Measurements from ENCODE around the gene KRT8. TPM values are rescaled to one million over a fixed set of nuclear protein-coding genes. Genes with fewer than 3 reads are reported as not detected.

KRT8 gene
- total RNA-seq, 2 donors from 2014 or later: 199 to 271 TPM

DNA sequence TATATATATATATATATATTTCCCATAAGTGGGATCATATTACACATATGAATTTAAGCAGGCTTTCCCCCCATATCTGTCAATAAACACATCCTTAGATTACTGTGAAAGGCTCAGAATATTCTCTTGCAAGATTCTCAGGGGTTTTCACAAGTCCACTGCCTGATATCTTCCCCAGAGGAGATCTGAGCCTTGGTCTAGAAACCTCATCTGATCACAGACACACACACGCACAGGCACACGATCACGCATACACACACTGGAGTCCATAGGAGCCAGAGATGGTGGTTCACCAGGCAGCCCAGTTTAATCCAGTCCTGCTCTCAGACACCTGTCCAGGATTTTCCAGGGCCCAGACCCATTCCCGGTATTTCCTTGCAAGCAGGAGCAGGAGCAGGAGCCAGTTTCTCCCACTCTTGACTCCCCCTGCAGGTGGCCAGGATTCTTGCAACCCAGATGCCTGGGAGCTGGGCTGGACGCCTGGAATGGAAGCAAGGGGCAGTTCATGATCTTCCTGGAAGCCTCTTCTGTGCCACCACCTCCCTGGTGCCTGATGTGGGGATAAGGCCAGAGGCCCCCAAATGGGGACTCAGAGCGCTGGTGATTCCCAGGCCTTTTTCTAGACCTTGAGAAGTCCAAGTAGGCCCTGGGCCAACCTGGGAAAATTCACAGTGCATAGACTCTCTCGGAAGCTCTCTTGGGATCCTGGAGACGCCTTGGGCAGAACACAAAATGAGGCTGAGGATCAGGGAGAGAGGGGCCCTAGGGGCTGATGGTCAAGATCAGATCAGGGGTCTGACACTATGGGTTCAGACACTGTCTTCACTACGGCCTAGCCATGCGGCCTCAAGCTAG is 39.6 kb downstream of the KRT8 start:
- peak; percentile 75 for DNase-seq (ENCODE audit: low spot score)
- Histone ChIP-seq H3K27ac (no peak overlapping the region), H3K4me1 (peaks cover 0 to 4% of the 10 kb centered on the region in 2 donors), H3K27me3 (no peaks in the 10 kb centered on the region), H3K36me3 (no peaks in the 10 kb centered on the region), H3K4me3 (no peak overlapping the region), H3K9me3 (no peaks in the 10 kb centered on the region)
- TF ChIP-seq, protein P1, sequence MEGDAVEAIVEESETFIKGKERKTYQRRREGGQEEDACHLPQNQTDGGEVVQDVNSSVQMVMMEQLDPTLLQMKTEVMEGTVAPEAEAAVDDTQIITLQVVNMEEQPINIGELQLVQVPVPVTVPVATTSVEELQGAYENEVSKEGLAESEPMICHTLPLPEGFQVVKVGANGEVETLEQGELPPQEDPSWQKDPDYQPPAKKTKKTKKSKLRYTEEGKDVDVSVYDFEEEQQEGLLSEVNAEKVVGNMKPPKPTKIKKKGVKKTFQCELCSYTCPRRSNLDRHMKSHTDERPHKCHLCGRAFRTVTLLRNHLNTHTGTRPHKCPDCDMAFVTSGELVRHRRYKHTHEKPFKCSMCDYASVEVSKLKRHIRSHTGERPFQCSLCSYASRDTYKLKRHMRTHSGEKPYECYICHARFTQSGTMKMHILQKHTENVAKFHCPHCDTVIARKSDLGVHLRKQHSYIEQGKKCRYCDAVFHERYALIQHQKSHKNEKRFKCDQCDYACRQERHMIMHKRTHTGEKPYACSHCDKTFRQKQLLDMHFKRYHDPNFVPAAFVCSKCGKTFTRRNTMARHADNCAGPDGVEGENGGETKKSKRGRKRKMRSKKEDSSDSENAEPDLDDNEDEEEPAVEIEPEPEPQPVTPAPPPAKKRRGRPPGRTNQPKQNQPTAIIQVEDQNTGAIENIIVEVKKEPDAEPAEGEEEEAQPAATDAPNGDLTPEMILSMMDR (IDR thresholded peaks at IDR 0.05): peak; percentile 70 to 85

DNA sequence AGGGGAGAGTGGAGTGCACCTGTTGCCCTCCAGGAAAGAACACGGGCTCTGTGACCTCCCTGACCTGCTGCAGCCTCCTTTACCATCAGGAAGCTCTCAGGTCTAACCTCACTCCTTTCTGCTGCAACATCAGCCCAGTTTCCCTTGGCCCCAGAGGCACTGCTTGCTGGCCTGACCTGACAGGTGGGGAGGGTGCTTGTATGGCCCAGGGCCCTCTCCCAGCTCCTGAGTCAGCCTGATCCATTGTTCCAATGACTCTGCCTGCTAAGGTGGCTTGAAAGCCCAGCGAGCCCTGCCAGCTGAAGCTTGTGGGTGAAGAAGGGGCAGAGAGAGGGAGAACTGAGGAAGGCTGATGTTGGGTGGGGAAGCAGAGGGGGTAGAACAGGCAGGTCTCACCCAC is 42.9 kb downstream of the KRT8 start:
- no peak overlapping the region for H3K27ac ChIP-seq
- H3K4me1 ChIP-seq: peaks cover 0 to 9% of the 10 kb centered on the region in 2 donors
- no peak for DNase-seq (ENCODE audit: low spot score)
- TF ChIP-seq, protein P1 (IDR thresholded peaks at IDR 0.05): no peak
- H3K27me3 ChIP-seq: no peaks in the 10 kb centered on the region
- H3K4me3 ChIP-seq: no peak overlapping the region
- no peaks in the 10 kb centered on the region for H3K9me3 ChIP-seq
- H3K36me3 ChIP-seq: no peaks in the 10 kb centered on the region

DNA sequence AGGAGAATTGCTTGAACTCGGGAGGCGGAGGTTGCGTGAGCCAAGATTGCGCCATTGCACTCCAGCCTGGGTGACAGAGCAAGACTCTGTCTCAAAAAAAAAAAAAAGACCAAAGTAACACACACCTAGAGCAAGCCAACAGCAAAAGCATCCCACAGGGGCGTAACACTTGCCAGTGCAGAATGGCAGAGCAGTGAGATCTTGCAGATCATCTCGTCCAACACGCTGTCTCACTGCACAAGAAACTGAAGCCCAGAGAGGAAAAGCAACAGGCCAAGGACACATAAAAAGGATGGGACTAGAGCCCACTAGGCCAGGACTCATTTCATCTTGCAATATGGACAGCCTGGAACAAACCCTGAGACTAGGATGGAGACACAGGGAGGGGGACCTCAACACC is 43.4 kb downstream of the KRT8 start:
- Histone ChIP-seq H3K27ac (no peak overlapping the region), H3K4me3 (no peak overlapping the region), H3K9me3 (no peaks in the 10 kb centered on the region), H3K36me3 (no peaks in the 10 kb centered on the region), H3K4me1 (peaks cover 0 to 9% of the 10 kb centered on the region in 2 donors), H3K27me3 (no peaks in the 10 kb centered on the region)
- no peak for DNase-seq (ENCODE audit: low spot score)
- TF ChIP-seq, protein P1 (IDR thresholded peaks at IDR 0.05): no peak

DNA sequence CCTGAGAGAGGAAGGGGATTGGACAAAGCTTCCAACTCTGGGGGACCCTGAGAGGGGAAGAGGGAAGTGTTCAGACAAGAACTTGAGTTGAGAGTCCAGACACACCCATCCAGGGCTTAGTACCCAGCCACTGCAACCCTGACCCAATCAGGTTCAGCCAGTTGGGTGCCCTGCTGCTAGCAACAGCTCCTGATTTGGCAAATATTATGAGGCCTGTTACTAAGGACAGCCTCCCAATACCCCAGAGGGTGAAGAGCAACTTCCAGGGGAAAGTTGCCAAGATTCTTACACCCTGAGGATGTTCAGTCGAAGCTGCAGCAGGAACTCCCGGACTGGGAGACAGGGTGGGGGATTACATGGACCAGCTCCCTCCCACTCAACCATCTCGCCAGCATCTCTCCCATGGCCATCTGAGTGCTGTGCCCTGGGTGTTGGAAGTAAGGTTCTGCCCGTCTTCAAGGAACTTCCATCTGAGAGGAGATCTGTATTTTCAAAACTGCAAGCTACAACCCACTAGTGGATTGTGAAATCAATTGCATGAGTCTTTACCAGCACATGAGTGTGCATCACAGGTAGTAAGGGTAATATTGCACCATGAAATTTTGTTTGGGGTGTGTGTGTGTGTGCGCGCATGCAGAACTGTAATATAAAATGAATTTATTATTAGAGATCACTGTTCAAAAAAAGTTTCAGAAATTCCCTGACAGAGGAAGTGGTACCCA is 44.6 kb downstream of the KRT8 start:
- Histone ChIP-seq H3K4me1 (peaks cover 0 to 9% of the 10 kb centered on the region in 2 donors), H3K36me3 (no peaks in the 10 kb centered on the region), H3K27ac (no peak overlapping the region), H3K4me3 (no peak overlapping the region), H3K27me3 (no peaks in the 10 kb centered on the region), H3K9me3 (no peaks in the 10 kb centered on the region)
- no peak for DNase-seq (ENCODE audit: low spot score)
- TF ChIP-seq, protein P1 (IDR thresholded peaks at IDR 0.05): no peak

DNA sequence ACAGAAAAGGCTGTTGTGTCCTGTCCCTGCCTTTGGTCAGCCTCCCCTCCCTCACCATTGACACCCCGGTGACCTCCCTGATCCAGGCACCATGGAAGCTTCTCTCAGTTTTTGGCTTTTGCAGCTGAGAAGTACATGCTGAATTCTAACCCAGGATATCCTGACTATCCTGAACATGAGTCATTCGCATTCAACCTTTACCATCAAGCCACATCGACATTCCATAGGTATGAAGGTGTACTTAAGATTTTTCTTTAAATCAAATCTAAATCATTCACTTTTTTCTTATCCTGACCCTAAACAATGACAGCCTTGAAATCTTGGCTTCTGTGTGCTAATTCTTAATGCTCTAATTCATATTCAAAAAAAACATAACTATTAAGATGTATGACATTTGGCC is 47.4 kb downstream of the KRT8 start:
- TF ChIP-seq, protein P1 (IDR thresholded peaks at IDR 0.05): no peak
- no peak for DNase-seq (ENCODE audit: low spot score)
- Histone ChIP-seq H3K36me3 (no peaks in the 10 kb centered on the region), H3K27me3 (no peaks in the 10 kb centered on the region), H3K9me3 (no peaks in the 10 kb centered on the region), H3K4me1 (peaks cover 0 to 9% of the 10 kb centered on the region in 2 donors), H3K4me3 (no peak overlapping the region), H3K27ac (no peak overlapping the region)
